GM10266 (cell line): ENCODE data around the gene CACNA1D.

Source experiments
- DNase-seq: peaks from one replicate; pipeline ENCODE4 v3.0.0; 2012; ENCODE audit errors: extremely low spot score
- CTCF ChIP-seq: IDR thresholded peaks from 2 replicates; pipeline ENCODE4 v1.5.1; 2012; ENCODE audit warnings: mild to moderate bottlenecking, low read depth; ENCODE audit not compliant: control insufficient read depth, insufficient read depth; ENCODE audit errors: missing control alignments

The CACNA1D gene

GRCh38 chr3:53478166-53478830 is 16.1 kb upstream of the CACNA1D start:
- TF ChIP-seq CTCF, result no peak

GRCh38 chr3:53478921-53479664 is 15.3 kb upstream of the CACNA1D start:
- no peak for DNase-seq
- TF ChIP-seq CTCF, result no peak

More at GRCh38 chr3:53478166-53478830, 16.1 kb upstream of the CACNA1D start:
- no peak for DNase-seq

- no peak for DNase-seq
- TF ChIP-seq CTCF, result no peak
Observed at GRCh38 chr3:53482227-53482626, 12.2 kb upstream of the CACNA1D start.

- TF ChIP-seq CTCF, result no peak
- no peak for DNase-seq
Observed at GRCh38 chr3:53483821-53484220, 10.6 kb upstream of the CACNA1D start.

GRCh38 chr3:53484984-53485383 is 9.4 kb upstream of the CACNA1D start:
- TF ChIP-seq CTCF, result no peak
- no peak for DNase-seq

- DNase-seq, result no peak
- TF ChIP-seq CTCF, result no peak
Observed at GRCh38 chr3:53485675-53486403, 8.6 kb upstream of the CACNA1D start.
